ENCODE results near the gene TLE3.

DNA sequence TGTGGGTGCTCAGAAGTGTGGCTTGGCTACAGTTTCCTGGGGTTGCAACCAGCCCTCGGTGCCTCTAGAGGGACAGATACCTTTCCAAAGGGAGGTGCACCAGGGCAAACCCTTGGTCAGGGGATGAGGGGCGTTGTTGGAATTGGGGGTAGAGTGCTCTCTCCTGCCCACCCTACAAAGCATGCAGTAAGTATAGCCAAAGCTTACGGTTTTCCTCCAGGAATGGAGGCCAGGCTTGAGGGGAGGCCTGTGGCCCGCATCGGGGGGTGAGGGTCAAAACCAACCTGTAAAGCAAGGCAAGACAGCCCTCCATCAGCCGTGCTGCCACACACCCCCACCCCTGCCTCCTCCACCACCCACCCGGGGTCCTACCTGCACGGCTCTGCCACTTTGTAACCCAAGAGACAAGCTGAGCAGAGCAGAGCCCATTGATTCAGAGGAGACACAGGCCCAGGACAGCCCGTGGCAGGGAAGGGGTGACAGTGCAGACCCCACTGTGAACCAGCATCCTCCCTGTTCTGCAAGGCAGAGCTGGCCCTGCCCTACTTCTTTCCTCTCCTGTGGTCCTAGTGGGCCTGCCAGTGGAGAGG is 41.5 kb downstream of the TLE3 start:
- no peak for TF ChIP-seq EZH2 (IDR thresholded peaks at IDR 0.05; ENCODE audit: low read length, missing control alignments)
- TF ChIP-seq, protein P1, sequence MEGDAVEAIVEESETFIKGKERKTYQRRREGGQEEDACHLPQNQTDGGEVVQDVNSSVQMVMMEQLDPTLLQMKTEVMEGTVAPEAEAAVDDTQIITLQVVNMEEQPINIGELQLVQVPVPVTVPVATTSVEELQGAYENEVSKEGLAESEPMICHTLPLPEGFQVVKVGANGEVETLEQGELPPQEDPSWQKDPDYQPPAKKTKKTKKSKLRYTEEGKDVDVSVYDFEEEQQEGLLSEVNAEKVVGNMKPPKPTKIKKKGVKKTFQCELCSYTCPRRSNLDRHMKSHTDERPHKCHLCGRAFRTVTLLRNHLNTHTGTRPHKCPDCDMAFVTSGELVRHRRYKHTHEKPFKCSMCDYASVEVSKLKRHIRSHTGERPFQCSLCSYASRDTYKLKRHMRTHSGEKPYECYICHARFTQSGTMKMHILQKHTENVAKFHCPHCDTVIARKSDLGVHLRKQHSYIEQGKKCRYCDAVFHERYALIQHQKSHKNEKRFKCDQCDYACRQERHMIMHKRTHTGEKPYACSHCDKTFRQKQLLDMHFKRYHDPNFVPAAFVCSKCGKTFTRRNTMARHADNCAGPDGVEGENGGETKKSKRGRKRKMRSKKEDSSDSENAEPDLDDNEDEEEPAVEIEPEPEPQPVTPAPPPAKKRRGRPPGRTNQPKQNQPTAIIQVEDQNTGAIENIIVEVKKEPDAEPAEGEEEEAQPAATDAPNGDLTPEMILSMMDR (conservative IDR thresholded peaks at IDR 0.05 in 1 of 2, IDR thresholded peaks at IDR 0.05 in 1 of 2; ENCODE audit: low read depth in 1 of 2, low read length in 2 of 2): no peak

Measured in fibroblast of lung (primary cell).